ENCODE data around the gene TGOLN2.

The TGOLN2 gene

GRCh38 chr2:85283641-85284040 is 44.1 kb downstream of the TGOLN2 start:
- POLR2A ChIA-PET, result no interaction called here

GRCh38 chr2:85282914-85283313 is 44.9 kb downstream of the TGOLN2 start:
- H3K4me3 ChIP-seq (ENCODE audit: low read depth, low read length), result no peak overlapping the region
- ChIA-PET CTCF (interaction anchor here (9.6 to 12.2 kb wide), 3 partner anchors 15 to 216 kb away, joined by 146 to 188 read pairs (median 179); partner anchors contain the start of gene TCF7L1), POLR2A (interaction anchor here (0.6 kb wide), 1 partner anchor 122 kb away, joined by 3 read pairs; no protein-coding TSS in a partner anchor)
- TF ChIP-seq, protein P1, sequence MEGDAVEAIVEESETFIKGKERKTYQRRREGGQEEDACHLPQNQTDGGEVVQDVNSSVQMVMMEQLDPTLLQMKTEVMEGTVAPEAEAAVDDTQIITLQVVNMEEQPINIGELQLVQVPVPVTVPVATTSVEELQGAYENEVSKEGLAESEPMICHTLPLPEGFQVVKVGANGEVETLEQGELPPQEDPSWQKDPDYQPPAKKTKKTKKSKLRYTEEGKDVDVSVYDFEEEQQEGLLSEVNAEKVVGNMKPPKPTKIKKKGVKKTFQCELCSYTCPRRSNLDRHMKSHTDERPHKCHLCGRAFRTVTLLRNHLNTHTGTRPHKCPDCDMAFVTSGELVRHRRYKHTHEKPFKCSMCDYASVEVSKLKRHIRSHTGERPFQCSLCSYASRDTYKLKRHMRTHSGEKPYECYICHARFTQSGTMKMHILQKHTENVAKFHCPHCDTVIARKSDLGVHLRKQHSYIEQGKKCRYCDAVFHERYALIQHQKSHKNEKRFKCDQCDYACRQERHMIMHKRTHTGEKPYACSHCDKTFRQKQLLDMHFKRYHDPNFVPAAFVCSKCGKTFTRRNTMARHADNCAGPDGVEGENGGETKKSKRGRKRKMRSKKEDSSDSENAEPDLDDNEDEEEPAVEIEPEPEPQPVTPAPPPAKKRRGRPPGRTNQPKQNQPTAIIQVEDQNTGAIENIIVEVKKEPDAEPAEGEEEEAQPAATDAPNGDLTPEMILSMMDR (IDR thresholded peaks at IDR 0.05; ENCODE audit: insufficient read depth, low read length, missing control alignments), result no peak
- DNase-seq (ENCODE audit: low read depth, low spot score), result no peak

More at GRCh38 chr2:85283641-85284040, 44.1 kb downstream of the TGOLN2 start:
- DNase-seq (ENCODE audit: low read depth, low spot score), result no peak
- TF ChIP-seq, protein P1 (IDR thresholded peaks at IDR 0.05; ENCODE audit: insufficient read depth, low read length, missing control alignments), result no peak
- CTCF ChIA-PET, result interaction anchor here (0.6 to 12.2 kb wide), 6 partner anchors 15 to 217 kb away, joined by 3 to 188 read pairs (median 80); partner anchors contain the start of gene TCF7L1
- H3K4me3 ChIP-seq (ENCODE audit: low read depth, low read length), result no peak overlapping the region

- H3K4me3 ChIP-seq (ENCODE audit: low read depth, low read length), result no peak overlapping the region
- TF ChIP-seq, protein P1 (IDR thresholded peaks at IDR 0.05; ENCODE audit: insufficient read depth, low read length, missing control alignments), result no peak
- ChIA-PET CTCF (interaction anchor here (0.8 to 12.2 kb wide), 4 partner anchors 15 to 214 kb away, joined by 3 to 188 read pairs (median 162); partner anchors contain the start of gene TCF7L1), POLR2A (no interaction called here)
- no peak for DNase-seq (ENCODE audit: low read depth, low spot score)
Observed at GRCh38 chr2:85281553-85281952, 46.2 kb downstream of the TGOLN2 start.

- TF ChIP-seq, protein P1 (IDR thresholded peaks at IDR 0.05; ENCODE audit: insufficient read depth, low read length, missing control alignments), result no peak
- ChIA-PET CTCF (interaction anchor here (1.0 to 6.7 kb wide), 6 partner anchors 12 to 164 kb away, joined by 3 to 66 read pairs (median 5); partner anchors contain the start of gene TCF7L1), POLR2A (interaction anchor here (1.2 kb wide), 1 partner anchor 145 kb away, joined by 7 read pairs; the partner anchor contains the start of gene TCF7L1)
- no peak for DNase-seq (ENCODE audit: low read depth, low spot score)
- peak overlapping the region; percentile 39; the same call in 1 of the 2 replicates for H3K4me3 ChIP-seq (ENCODE audit: low read depth, low read length)
Observed at GRCh38 chr2:85278361-85278760, 49.4 kb downstream of the TGOLN2 start.

- TF ChIP-seq, protein P1 (IDR thresholded peaks at IDR 0.05; ENCODE audit: insufficient read depth, low read length, missing control alignments), result no peak
- DNase-seq (ENCODE audit: low read depth, low spot score), result no peak
- ChIA-PET CTCF (interaction anchor here (0.9 to 6.7 kb wide), 6 partner anchors 12 to 211 kb away, joined by 3 to 66 read pairs (median 4); partner anchors contain the start of gene TCF7L1), POLR2A (interaction anchor here (1.2 kb wide), 1 partner anchor 144 kb away, joined by 7 read pairs; the partner anchor contains the start of gene TCF7L1)
- peak overlapping the region; percentile 39 for H3K4me3 ChIP-seq (ENCODE audit: low read depth, low read length)
Observed at GRCh38 chr2:85277416-85278158, 50.2 kb downstream of the TGOLN2 start.

- CTCF ChIA-PET, result interaction anchor here (1.0 to 6.7 kb wide), 5 partner anchors 8 to 210 kb away, joined by 3 to 66 read pairs (median 12); partner anchors contain the start of gene TCF7L1
Observed at GRCh38 chr2:85276571-85277118, 51.1 kb downstream of the TGOLN2 start.

More at GRCh38 chr2:85276571-85277118, 51.1 kb downstream of the TGOLN2 start:
- no peak for DNase-seq (ENCODE audit: low read depth, low spot score)
- POLR2A ChIA-PET, result no interaction called here
- TF ChIP-seq, protein P1 (IDR thresholded peaks at IDR 0.05; ENCODE audit: insufficient read depth, low read length, missing control alignments), result no peak
- no peak overlapping the region for H3K4me3 ChIP-seq (ENCODE audit: low read depth, low read length)
